Peyer's patch (tissue), 4 donors: Measurements from ENCODE around the gene MNAT1.

Source experiments
- POLR2A ChIP-seq, 2 donors: fragments of 450-650 bp; IDR thresholded peaks; one replicate each; pipeline ENCODE4 v1.5.1; 2017; ENCODE audit warnings: antibody characterized with exemption in 2 of 2, mild to moderate bottlenecking in 2 of 2, moderate library complexity in 2 of 2
- TF ChIP-seq, protein P1 (sequence below), 6 experiments: fragments of 450-650 bp in 4 of 6; fragments of 200-600 bp in 2 of 6; sonication (generic) in 1 of 6; IDR thresholded peaks; one replicate each; pipeline ENCODE4 v1.5.1; 2017 to 2019; ENCODE audit warnings: antibody characterized with exemption in 6 of 6, mild to moderate bottlenecking in 3 of 6, moderate library complexity in 1 of 6

DNA sequence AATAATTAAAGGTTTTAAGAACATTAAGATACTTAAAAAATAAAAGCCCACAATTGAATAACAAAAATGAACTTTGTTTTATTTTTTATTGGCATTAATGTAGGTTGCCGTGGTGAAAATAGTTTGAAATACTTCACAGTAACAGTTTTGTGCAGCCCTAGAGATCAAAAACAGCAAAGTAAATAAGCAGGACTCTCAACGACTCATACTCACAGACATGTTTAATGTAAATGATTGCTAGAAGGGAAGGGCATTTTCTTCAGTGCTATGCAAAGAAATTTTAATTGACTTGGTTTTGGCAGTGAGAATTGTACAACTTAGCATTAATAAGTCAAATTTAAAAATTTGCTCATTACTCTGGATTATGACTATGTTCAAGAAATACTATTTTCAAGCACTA, 230.3 kb downstream of the MNAT1 start:
- no peak for TF ChIP-seq POLR2A (IDR thresholded peaks at IDR 0.05)
- TF ChIP-seq, protein P1, sequence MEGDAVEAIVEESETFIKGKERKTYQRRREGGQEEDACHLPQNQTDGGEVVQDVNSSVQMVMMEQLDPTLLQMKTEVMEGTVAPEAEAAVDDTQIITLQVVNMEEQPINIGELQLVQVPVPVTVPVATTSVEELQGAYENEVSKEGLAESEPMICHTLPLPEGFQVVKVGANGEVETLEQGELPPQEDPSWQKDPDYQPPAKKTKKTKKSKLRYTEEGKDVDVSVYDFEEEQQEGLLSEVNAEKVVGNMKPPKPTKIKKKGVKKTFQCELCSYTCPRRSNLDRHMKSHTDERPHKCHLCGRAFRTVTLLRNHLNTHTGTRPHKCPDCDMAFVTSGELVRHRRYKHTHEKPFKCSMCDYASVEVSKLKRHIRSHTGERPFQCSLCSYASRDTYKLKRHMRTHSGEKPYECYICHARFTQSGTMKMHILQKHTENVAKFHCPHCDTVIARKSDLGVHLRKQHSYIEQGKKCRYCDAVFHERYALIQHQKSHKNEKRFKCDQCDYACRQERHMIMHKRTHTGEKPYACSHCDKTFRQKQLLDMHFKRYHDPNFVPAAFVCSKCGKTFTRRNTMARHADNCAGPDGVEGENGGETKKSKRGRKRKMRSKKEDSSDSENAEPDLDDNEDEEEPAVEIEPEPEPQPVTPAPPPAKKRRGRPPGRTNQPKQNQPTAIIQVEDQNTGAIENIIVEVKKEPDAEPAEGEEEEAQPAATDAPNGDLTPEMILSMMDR (IDR thresholded peaks at IDR 0.05): no peak
